ENCODE results near the gene HPSE2.
"Not testable (repeated sequence)": the region's sequence is repeated elsewhere in the genome, so short reads cannot be mapped to it uniquely, and the experiment has no call there.

Gene HPSE2

DNA sequence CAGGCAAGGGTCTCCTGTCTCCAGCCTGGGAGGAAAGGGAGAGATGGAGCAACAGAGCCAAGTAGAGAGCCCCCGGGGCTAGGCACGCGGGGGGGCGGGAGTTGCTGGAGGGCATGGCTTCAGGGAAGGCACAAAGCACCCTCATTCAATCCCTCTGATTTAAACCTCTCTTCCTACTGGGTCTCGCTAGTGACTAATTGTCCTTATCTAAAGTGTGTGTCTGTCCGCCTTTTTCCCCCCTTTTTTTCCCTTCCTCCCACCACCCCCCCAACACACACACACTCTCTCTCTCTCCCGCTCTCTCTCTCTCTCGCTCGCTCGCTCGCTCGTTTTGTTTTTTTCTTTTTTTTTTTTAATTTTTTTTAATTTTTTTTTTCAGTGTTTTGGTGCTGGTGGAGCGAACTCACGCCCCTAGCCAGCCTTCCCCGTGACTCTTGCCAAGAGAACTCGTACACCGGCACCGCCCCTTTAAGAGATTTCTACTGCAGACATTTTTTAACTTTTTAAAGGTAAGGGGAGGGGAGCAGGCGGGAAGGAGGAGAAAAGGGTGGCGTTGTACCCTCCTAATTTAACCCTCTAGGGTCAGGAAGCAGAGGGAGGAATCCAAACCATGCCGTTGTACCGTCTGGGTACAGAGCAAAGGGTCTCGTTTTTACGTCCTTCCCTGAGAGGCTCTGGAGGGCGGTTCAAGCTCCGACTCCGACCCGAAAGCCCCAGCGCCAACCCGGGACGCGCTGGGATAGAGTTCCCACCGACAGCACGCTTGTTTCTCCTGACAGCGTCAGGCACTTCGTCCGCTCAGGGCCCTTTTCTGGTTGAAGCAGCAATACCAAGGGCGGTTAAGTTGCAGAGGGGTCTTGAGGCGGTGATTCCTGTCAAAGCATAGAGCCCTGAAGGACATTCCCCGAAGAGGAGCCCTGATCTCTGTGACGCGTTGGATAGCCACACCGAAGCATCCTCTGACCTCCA lies at the start of gene HPSE2:
Gene HPSE2 (minus strand): TSS at position 195 of the 969 bp plus-strand sequence.
- no peak for DNase-seq

DNA sequence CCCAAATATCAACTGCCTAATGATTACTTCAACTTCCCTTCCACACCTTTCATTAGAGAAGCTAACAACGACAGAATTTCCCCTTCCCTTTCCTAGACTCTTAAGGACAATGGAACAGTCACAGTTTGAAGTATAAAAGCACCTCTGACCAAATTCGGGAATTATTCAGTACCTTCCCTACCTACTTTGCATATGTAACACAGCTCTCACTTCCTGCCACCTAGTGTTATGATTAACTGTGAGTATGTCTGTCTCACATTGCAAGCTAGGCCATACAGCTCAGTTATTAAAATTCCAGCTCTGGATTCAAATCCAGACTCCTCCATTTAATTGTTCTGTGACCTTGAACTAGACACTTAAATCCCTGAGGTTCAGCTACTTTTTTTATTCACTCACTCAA lies 44.8 kb upstream of the HPSE2 start:
- DNase-seq: no peak

DNA sequence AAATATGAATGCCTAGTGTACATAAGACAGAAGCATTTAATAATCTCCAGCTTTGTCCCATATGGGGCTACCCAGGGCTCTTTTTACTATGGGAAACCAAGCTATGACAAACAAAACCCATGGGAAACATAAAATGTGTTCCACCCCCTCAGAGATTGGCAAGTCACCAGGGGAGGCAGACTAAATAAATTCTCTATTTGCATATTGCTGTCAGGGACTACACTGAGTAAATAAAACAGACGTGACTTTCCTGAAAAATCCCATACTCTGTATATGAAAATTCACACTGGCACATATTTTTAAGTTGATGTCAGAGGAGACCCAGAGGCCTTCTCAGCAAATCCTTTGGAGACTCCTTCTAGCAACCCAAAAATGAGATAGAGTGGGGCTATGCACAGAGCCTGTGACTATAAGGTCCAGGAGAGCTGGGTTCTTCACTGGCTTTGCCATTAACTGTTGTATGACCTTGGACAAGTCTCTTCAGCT lies 44.0 kb upstream of the HPSE2 start:
- DNase-seq: no peak

DNA sequence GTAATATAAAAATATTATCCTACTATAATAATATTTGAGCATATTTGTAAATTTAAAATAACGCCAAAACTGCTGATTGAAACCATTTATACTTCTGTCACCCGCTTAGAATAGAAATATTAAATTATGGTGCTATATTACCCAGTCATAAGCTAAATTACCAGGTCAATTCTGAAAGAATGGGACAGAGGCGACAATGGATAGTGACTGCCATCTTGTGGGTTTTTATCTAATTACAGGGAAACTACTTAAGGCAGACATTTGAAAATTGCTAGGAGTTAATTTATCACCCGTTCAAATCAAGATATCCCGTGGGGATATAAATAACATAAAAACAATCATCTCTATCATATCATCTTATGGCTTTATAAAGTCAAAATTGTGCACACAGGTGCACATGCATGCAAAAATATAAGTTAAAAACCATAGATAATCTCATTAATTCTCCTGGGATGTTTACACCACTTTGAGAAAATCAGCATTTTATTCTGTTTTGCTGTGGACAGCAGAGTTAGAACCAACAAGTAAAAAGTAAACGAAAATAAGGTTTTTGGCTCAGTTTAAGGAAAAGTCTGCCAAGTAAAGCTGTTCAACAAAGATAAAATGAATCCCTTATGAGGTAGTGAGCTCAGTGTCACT lies 41.3 kb upstream of the HPSE2 start:
- DNase-seq: no peak

DNA sequence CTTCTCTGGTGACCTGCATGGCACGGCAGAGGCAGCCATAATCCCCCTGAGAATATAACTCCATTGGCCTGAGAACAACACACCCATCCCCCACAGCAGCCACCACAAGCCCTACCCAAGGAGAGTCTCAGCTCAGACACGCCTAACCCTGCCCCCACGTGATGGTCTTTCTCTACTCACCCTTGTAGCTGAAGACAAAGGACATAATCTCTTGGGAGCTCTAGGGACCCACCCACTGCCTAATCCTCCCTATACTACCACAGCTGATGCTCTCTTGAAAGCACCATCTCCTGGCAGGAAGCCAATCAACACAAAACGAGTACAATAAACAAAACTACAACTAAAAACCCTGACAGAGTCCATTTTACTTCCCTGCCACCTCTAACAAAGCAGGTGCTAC lies 30.7 kb upstream of the HPSE2 start:
- no peak for DNase-seq

DNA sequence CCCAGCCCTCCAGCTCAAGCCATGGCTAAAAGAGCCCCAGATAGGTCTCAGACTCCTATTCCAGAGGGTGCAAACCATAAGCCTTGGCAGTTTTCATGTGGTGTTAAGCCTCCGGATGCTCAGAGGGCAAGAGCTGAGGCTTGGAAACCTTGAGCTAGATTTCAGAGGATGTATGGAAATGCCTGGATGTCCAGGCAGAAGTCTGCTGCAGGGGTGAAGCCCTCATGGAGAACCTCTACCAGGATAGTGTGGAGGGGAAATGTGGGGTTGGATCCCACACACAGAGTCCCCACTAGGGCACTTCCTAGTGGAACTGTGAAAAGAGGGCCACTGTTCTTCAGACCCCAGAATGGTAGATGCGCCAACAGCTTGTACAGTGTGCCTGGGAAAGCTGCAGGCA lies 13.2 kb upstream of the HPSE2 start:
- no peak for DNase-seq

DNA sequence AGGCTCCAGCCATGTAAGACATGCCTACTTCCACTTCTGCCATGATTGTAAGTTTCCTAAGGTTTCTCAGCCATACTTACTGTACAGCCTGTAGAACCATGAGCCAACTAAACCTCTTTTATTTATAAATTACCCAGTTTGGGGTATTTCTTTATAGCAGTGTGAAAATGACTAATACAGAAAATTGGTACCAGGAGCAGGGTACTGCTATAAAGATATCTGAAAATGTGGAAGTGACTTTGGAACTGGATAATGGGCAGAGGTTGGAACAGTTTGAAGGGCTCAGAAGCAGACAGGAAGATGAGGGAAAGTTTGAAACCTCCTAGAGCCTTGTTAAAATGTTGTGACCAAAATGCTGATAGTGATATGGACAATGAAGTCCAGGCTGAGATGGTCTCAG lies 12.2 kb upstream of the HPSE2 start:
- not testable (repeated sequence) for DNase-seq

DNA sequence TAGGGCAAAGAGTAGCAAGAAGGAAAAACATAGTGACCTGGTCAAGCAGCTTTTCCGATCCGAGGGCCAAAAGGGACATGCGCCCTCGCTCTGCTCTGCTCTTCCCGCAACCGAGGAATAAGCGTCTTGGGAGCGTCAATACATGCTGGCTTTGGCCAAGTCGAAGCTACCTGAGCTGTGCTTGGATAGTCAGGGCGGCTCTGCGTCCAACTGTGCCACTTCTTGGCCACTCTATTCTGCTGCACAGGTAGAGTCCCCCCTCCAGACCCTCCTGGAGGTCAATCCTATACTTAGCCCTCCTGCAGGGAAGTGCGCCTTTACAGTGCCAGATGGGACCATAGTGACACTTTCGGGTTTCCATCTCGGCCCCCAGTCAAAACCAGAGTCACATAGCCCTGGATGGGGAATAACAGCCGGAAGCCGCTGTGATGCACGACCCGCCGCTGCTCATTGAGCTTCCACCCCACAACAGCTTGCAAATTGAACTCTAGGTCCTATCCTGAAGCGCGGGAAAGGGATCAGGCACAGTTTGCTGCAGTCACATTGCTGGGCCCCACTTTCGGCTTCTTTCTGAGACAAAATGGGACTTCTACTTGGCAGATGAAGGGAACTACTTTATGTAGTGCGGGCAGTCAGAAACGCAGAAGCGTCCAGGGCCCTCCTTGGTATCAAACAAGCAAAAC lies 1.1 kb upstream of the HPSE2 start:
- no peak for DNase-seq

DNA sequence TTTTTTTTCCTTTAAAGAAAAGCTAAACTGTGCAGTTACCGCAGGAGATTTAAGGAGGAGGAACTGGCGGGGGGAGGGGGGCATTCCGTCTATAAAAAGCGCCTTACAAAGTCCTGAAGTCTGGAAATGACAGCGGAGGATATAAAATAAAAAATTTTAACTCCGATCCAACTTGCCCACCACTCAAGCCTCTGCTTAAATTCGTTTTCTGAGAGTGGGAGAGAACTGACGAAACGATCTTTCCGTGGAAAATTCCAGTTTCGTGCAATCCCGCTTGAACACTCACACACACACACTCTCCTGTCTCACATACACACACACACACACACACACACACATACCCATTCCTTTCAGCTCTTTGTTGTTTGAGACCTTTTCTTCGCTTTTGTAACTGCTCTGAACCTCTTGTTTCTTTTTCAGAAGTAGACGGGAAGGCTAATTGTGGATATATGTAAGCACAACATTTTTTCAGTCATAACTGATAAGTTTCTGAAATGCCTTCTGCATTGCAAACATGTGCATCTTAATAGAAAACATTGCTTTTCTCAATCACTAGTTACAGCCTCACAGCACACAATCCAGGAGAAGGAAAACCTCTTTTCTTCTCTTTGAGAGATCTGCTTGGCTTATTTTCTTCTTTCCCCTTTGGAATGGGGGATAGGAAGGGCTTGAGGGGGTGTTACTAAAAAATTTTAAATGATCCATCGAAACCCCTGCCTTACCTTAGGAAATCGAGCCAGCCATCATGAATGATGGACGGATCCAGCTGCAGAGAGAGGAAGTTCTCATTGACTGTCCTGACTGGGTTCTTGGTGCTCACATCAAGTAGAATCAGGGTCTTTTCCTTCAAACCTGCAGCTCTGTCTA lies 628 bp downstream of the HPSE2 start:
- DNase-seq: no peak

DNA sequence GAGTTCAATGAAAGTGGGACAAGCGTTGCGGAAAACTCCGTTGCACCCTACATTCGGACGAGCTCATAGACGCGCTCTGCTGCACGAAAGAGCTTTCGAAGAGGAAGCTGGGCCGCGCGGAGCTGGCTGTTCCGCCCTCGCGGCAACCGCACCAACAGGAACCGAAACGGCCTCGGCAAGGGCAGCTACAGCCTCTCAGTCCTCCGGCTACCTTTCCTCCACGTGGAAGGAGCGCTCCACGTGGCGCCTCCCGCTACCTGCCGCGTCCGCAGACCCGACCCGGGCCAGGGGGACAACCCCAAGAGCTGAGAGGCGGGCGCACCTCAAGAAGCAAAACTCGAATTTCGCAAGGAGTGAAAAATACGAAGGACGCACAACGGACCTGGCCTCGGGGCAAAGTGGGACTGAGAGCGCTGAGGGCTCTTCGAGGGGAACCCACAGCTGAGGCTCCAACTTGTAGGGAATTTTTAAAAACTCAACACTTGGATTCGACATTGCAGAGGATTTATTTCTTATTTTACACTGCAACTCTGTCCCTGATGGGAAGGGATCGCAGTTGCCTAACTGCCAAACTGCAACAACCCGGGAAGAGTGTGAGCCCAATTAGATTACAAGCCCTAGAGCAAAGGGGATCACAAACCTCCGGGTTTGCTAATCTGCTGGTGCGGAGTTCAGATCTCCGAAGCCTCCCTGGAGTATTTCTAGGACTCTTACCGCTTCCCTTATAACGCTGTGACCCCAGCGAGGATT lies 1.4 kb downstream of the HPSE2 start:
- DNase-seq: no peak

DNA sequence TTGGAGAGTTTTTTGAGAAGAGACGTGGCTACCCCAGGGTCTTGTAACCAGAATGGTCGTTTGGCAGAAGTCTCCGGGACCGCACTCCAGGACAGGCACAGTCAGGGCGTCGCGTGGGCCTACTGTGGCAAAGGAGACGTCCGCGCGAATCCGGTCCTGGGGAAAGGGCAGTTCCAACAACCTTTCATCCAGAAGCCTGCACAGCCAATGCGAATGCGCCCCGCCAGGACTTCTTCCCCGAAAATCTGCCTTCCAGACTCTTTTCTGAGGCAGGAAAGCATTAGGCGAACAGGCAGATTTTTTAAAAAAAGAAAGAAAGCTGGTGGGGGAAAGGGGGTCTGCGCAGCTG lies 2.0 kb downstream of the HPSE2 start:
- no peak for DNase-seq

DNA sequence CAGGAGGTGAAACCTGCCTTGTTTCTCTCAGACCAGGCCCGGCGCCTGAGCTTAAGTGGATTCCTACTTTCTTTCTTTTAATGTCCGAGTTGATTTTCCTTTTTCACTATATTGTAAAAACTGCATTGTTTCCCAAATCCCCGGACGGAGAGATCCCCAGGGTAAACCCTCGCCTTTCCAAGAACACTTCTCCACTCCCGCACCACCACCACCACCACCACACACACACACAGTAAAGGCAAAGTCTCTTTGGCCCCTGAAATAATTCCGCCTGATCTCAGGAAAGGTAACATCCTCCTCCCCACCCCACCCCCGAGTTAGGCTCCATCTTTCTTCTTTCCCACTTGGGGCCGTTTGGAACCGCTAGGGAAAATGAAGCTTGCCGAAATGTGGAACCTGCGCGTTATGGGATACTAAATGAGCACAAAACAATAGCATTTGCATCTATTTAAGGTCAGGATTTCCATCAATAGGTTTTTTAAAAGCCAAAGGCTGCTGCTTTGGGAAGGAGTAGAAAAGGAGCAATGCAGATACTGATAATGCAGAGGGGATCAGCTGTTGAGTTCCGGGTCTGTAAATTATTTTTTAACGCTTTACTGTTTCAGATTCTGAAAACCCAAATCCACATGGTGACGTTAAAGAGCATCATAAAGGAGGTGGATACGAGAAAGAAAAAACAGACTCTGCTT lies 2.5 kb downstream of the HPSE2 start:
- DNase-seq: no peak

DNA sequence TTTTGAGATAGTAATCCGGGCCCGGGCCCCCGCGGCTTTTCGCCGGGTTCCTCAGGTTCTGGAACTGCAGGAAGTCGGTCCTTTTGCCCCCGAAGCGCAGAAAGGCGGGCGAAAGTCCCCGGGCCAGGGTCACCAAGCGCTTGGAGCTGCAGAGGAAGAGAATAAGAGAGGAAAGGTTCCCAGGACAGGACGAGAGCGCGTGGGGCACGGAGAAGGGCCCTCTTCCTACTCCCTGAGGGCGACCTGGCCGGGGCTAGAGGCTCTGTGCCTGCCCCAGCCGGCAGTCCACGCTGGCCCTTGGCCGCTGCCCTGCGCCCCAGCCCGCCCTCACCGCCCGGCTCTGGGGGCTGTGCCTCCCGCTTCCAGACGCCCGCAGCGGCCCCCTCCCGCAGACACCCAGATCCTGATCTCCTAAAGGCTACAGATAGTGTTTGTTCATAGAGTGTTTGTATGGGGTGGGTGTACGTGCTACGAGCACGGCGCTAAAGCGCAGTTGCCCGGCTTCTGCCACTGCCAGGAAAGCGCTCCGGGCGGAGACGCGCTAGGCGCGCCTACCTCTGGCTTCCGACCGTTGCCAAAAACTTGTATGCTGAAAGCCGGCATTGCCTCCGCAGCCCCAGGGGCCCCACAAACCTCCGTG lies 3.2 kb downstream of the HPSE2 start:
- DNase-seq: no peak

DNA sequence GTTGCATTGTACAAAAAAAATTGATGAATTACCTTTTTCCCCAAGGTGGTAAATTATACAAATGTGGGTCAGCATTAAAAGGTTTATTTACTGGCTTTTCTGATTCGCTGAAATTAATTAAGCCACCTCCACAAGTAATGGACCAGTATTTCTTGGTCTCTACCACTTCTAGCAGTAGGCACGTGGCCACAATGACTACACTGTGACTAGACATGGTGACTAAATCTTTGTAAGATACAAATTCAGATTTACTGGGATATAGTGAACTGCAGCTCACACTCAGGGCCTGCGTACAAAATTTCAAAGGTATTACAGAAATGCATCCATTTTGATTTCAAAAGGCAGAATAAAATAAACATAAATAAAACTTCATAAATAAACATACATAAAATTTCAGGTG lies 10.9 kb downstream of the HPSE2 start:
- DNase-seq: no peak

DNA sequence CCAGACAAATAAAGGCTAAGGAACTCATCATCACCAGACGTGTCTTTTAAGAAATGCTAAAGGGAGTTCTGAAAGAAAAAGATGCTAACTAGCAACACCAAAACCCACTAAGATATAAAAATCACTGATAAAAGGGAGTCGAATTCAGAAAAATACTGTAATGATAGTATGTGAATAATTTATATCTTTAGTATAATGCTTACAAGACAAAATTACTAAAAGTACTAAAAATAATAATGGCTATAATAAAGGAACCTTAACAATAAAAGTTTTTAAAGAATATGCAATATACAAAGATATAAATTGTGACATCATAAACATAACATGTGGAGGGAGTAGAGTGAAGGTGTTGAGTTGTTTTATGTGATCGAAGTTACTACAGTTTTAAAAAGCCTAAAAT lies 28.3 kb downstream of the HPSE2 start:
- no peak for DNase-seq

DNA sequence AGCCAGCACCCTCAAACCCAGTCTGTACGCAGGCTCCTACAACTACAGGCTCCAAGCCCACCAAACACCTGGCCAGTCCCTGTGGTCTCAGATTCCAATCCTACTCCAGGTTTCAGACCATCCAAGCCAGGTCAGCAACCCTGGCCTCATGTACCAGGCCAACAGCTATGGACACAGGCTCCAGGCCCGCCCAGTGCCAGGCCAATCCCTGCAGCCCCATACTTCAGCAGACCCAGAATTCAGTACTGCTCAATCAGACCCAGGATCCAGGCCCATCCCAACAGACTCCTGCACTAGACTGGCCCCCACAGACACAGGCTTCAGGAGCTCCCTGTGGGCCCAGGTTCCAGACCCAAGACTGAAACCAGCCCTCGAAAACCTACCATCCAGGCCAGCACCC lies 32.3 kb downstream of the HPSE2 start:
- DNase-seq: no peak

DNA sequence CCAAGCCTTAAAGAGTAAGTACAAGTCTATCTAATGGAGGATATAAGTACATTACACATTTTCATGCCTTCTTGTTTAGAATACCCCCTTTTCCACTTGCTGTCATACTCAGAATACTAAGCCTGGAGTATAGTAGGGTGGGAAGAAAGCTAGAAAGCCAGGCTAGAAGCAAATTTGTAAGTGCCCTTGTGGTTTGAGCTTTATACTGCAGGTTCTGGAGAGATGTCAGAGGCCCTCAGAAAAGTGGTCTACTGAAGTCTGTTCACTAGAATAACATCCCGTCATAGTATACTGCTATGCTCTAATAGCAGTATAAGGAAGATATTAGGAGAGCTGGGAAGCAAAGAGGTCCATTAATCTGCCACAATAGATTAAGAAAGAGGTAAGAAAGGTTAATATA lies 62.7 kb downstream of the HPSE2 start:
- DNase-seq: no peak

DNA sequence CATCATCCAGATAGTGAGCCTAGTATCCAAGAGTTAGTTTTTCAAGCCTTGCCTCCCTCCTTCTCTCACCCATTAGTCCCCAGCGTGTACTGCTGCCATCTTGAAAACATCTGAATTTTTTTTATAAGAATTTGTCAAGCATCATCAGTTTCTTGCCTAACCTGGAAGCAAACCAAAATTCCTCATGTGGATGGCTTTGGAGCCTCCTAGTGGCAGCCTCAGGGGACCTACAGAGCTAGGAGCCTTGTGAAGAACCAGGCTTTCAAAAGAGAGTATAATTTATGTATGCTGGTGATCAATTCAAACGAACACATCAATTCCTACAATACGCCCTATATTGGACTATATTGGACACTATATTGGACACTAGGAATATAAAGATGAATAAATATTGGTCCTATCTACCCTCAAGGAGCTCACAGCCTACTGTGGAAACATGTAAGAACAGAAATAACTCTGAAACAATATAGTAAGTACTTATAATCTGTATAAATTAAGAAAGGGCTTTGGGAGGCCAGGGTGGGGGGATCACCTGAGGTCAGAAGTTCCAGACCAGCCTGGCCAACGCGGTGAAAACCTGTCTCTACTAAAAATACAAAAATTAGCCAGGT lies 63.4 kb downstream of the HPSE2 start:
- no peak for DNase-seq

DNA sequence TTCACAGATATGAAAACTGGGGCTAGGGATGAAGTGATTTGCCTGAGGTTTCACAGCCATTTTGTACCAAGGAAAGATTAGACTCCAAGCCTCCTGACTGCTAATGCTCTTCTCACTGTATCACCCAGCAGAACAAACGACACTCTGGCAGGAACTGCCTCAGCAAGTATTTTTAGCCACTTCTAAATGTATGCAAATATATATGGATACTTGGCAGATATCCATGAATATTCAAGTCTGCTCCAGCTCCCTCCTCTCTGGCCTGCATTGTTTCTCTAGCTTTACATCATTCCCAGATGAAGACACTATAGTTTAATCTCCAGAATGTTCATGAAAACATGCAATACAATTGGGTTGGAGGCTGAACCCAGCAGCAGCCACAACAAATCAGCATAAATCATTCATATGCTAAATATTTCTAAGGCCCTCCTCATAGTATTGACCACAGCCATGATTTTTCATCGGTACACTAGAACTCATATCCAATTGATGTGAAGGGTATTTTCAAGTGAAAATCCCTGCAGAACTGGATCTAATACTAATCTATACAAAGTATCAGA lies 65.5 kb downstream of the HPSE2 start:
- no peak for DNase-seq

DNA sequence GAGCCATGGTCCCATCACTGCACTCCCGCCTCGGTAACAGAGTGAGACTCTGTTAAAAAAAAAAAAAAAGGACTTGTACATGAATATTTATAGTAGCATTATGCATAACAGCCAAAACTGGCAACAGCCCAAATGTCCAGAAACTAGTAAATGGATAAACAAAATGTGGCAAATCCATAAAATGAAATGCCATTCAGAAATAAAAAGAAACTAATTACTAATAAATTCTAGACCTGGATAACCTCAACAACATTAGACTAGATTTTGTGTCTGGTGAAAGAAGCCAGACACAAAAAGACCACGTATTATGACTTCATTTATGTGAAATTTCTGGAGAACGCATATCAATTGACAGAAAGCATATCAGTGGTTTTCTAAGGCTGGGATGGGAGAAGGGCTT lies 74.5 kb downstream of the HPSE2 start:
- DNase-seq: no peak
